Measurements from ENCODE around the gene GPR62. TPM values are rescaled to one million over a fixed set of nuclear protein-coding genes. Genes with fewer than 3 reads are reported as not detected.

The GPR62 gene
- total and polyA plus RNA-seq, 2 experiments from 2014 or later = 0.10 to 0.38 TPM

DNA sequence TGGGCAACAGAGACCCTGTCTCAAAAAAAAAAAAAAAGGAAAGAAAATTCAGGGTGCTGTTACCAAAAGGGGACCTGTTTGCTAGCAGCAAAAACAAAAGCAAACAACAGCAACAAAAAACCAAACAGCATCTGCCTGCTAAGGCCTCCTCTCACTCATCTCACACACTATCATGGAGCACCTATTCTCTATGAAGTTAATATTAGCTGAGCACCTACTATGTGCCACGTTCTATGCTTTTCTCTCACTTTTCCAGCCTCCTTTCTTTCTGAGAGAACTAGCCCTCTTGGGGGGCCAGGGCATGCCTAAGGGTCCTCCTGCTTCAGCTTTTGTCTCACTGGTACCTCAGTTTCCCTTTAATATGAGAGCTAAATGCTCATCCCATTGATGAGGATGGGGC lies 468 bp upstream of the GPR62 start:
- no peaks in the 10 kb centered on the region for H3K9me2 ChIP-seq (ENCODE audit: insufficient read depth)
- H3K4me2 ChIP-seq = no peak overlapping the region; the same call in 1 of the 2 replicates
- H3K4me1 Mint-ChIP-seq = peaks cover 2% of the 10 kb centered on the region; the same call in 2 of the 3 replicates
- ATAC-seq (no peak), DNase-seq (ENCODE audit: low spot score) (no peak)
- peaks cover 48% of the 10 kb centered on the region for H3K27me3 Mint-ChIP-seq (ENCODE audit: insufficient read depth, low read depth, poor library complexity)
- no peak overlapping the region for H2AFZ ChIP-seq
- H3K36me3 ChIP-seq (ENCODE audit: insufficient read depth) = no peaks in the 10 kb centered on the region
- H3K9me3 Mint-ChIP-seq = no peaks in the 10 kb centered on the region
- no peaks in the 10 kb centered on the region; the same call in 1 of the 2 replicates for H3K4me1 ChIP-seq (ENCODE audit: insufficient read depth)
- no peak overlapping the region for H3K4me3 ChIP-seq
- H3K36me3 Mint-ChIP-seq (ENCODE audit: low read depth) = peaks cover 3% of the 10 kb centered on the region; the same call in 1 of the 3 replicates
- H3K27me3 ChIP-seq (ENCODE audit: insufficient read depth) = peaks cover 60% of the 10 kb centered on the region
- H3F3A ChIP-seq (replicated peaks; ENCODE audit: low read depth) = 0 out of 2 replicates have a peak, but pooled peaks cover 5% of the 10 kb centered on the region
- no peak for TF ChIP-seq JUNB (IDR thresholded peaks at IDR 0.05; ENCODE audit: unreplicated experiment)
- no peak for TF ChIP-seq EZH2 (IDR thresholded peaks at IDR 0.05; ENCODE audit: low read depth, unreplicated experiment)
- no peak for TF ChIP-seq POLR2AphosphoS5 (IDR thresholded peaks at IDR 0.05; ENCODE audit: low read depth)
- no peak overlapping the region for H3K27ac Mint-ChIP-seq
- no peak overlapping the region for H3K4me3 Mint-ChIP-seq
- no peaks in the 10 kb centered on the region; the same call in 1 of the 2 replicates for H4K20me1 ChIP-seq (replicated peaks; ENCODE audit: insufficient read depth)
- no peak overlapping the region for H3K27ac ChIP-seq (ENCODE audit: low read depth)
- H3K79me2 ChIP-seq (replicated peaks; ENCODE audit: insufficient read depth) = no peaks in the 10 kb centered on the region

- Mint-ChIP-seq H3K4me3 (peak overlapping the region; percentile 59), H3K27ac (no peak overlapping the region), H3K9me3 (no peaks in the 10 kb centered on the region), H3K27me3 (ENCODE audit: insufficient read depth, low read depth, poor library complexity) (peaks cover 50% of the 10 kb centered on the region), H3K4me1 (peaks cover 4% of the 10 kb centered on the region; the same call in 2 of the 3 replicates), H3K36me3 (ENCODE audit: low read depth) (peaks cover 3% of the 10 kb centered on the region; the same call in 1 of the 3 replicates)
- 0 out of 2 replicates have a peak, but pooled peaks cover 5% of the 10 kb centered on the region for H3F3A ChIP-seq (replicated peaks; ENCODE audit: low read depth)
- TF ChIP-seq, protein P1, sequence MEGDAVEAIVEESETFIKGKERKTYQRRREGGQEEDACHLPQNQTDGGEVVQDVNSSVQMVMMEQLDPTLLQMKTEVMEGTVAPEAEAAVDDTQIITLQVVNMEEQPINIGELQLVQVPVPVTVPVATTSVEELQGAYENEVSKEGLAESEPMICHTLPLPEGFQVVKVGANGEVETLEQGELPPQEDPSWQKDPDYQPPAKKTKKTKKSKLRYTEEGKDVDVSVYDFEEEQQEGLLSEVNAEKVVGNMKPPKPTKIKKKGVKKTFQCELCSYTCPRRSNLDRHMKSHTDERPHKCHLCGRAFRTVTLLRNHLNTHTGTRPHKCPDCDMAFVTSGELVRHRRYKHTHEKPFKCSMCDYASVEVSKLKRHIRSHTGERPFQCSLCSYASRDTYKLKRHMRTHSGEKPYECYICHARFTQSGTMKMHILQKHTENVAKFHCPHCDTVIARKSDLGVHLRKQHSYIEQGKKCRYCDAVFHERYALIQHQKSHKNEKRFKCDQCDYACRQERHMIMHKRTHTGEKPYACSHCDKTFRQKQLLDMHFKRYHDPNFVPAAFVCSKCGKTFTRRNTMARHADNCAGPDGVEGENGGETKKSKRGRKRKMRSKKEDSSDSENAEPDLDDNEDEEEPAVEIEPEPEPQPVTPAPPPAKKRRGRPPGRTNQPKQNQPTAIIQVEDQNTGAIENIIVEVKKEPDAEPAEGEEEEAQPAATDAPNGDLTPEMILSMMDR (conservative IDR thresholded peaks at IDR 0.05; ENCODE audit: low read depth in 2 of 2) = peak; percentile 61 to 68
- no peak for TF ChIP-seq EZH2 (IDR thresholded peaks at IDR 0.05; ENCODE audit: low read depth, unreplicated experiment)
- H3K4me1 ChIP-seq (ENCODE audit: insufficient read depth) = no peaks in the 10 kb centered on the region; the same call in 1 of the 2 replicates
- no peaks in the 10 kb centered on the region for H3K36me3 ChIP-seq (ENCODE audit: insufficient read depth)
- H3K27ac ChIP-seq (ENCODE audit: low read depth) = no peak overlapping the region
- H3K4me2 ChIP-seq = peak overlapping the region; percentile 84
- no peaks in the 10 kb centered on the region for H3K79me2 ChIP-seq (replicated peaks; ENCODE audit: insufficient read depth)
- H3K9me2 ChIP-seq (ENCODE audit: insufficient read depth) = no peaks in the 10 kb centered on the region
- DNase-seq (ENCODE audit: low spot score) = peak; percentile 91
- H4K20me1 ChIP-seq (replicated peaks; ENCODE audit: insufficient read depth) = no peaks in the 10 kb centered on the region; the same call in 1 of the 2 replicates
- ATAC-seq = peak; percentile 86
- peak overlapping the region; percentile 60 for H3K4me3 ChIP-seq
- H2AFZ ChIP-seq = peak overlapping the region; percentile 85
- peaks cover 52% of the 10 kb centered on the region for H3K27me3 ChIP-seq (ENCODE audit: insufficient read depth)
These were observed 951 bp downstream of the GPR62 start for GRCh38 chr3:51955893-51956770.

- Histone ChIP-seq H3K4me3 (no peak overlapping the region), H4K20me1 (replicated peaks; ENCODE audit: insufficient read depth) (no peaks in the 10 kb centered on the region; the same call in 1 of the 2 replicates), H3K27me3 (ENCODE audit: insufficient read depth) (peaks cover 46% of the 10 kb centered on the region), H3K4me1 (ENCODE audit: insufficient read depth) (no peaks in the 10 kb centered on the region; the same call in 1 of the 2 replicates), H3F3A (replicated peaks; ENCODE audit: low read depth) (0 out of 2 replicates have a peak, but pooled peaks cover 5% of the 10 kb centered on the region), H3K4me2 (no peak overlapping the region), H3K9me2 (ENCODE audit: insufficient read depth) (no peaks in the 10 kb centered on the region), H3K27ac (ENCODE audit: low read depth) (no peak overlapping the region), H3K79me2 (replicated peaks; ENCODE audit: insufficient read depth) (no peaks in the 10 kb centered on the region), H2AFZ (no peak overlapping the region), H3K36me3 (ENCODE audit: insufficient read depth) (no peaks in the 10 kb centered on the region)
- no peak overlapping the region for H3K4me3 Mint-ChIP-seq
- peaks cover 3% of the 10 kb centered on the region; the same call in 1 of the 3 replicates for H3K36me3 Mint-ChIP-seq (ENCODE audit: low read depth)
- no peak overlapping the region for H3K27ac Mint-ChIP-seq
- no peaks in the 10 kb centered on the region for H3K9me3 Mint-ChIP-seq
- ATAC-seq (no peak), DNase-seq (ENCODE audit: low spot score) (no peak)
- H3K27me3 Mint-ChIP-seq (ENCODE audit: insufficient read depth, low read depth, poor library complexity) = peaks cover 48% of the 10 kb centered on the region
- peaks cover 9% of the 10 kb centered on the region; the same call in 2 of the 3 replicates for H3K4me1 Mint-ChIP-seq
- TF ChIP-seq ZNF114 (CRISPR knock-in tag; IDR thresholded peaks at IDR 0.05) = no peak
- TF ChIP-seq EZH2 (IDR thresholded peaks at IDR 0.05; ENCODE audit: low read depth, unreplicated experiment) = no peak
- no peak for TF ChIP-seq ZNF331 (CRISPR knock-in tag; IDR thresholded peaks at IDR 0.05; ENCODE audit: low read depth)
- no peak for TF ChIP-seq NANOG (IDR thresholded peaks at IDR 0.05; ENCODE audit: borderline replicate concordance)
- TF ChIP-seq, protein P1 (conservative IDR thresholded peaks at IDR 0.05; ENCODE audit: low read depth in 2 of 2) = peak in 1 of 2 experiments; percentile 24; a peak in 1 of 4 replicates
These were observed 2.5 kb downstream of the GPR62 start for GRCh38 chr3:51957520-51958205.
